ENCODE data around the gene ANKS1B.

The ANKS1B gene

GRCh38 chr12:99960311-99960710 lies 24.4 kb downstream of the ANKS1B start:
- DNase-seq (ENCODE audit: low read depth in 1 of 2, low spot score in 1 of 2) = no peak

- DNase-seq (ENCODE audit: low read depth in 1 of 2, low spot score in 1 of 2) = no peak
These were observed 25.1 kb downstream of the ANKS1B start for GRCh38 chr12:99959549-99960170.

GRCh38 chr12:99957866-99958466 lies 26.8 kb downstream of the ANKS1B start:
- no peak for DNase-seq (ENCODE audit: low read depth in 1 of 2, low spot score in 1 of 2)

GRCh38 chr12:99954724-99955123 lies 30.0 kb downstream of the ANKS1B start:
- no peak for DNase-seq (ENCODE audit: low read depth in 1 of 2, low spot score in 1 of 2)

- DNase-seq (ENCODE audit: low read depth in 1 of 2, low spot score in 1 of 2) = no peak
These were observed 36.4 kb downstream of the ANKS1B start for GRCh38 chr12:99948370-99948769.

GRCh38 chr12:99946131-99946530 lies 38.6 kb downstream of the ANKS1B start:
- no peak for DNase-seq (ENCODE audit: low read depth in 1 of 2, low spot score in 1 of 2)

- DNase-seq (ENCODE audit: low read depth in 1 of 2, low spot score in 1 of 2) = no peak
These were observed 49.1 kb downstream of the ANKS1B start for GRCh38 chr12:99935608-99936007.

GRCh38 chr12:99926511-99927169 lies 58.1 kb downstream of the ANKS1B start:
- DNase-seq (ENCODE audit: low read depth in 1 of 2, low spot score in 1 of 2) = no peak

- no peak for DNase-seq (ENCODE audit: low read depth in 1 of 2, low spot score in 1 of 2)
These were observed 64.3 kb downstream of the ANKS1B start for GRCh38 chr12:99920353-99920960.

GRCh38 chr12:99917711-99918402 lies 66.9 kb downstream of the ANKS1B start:
- no peak for DNase-seq (ENCODE audit: low read depth in 1 of 2, low spot score in 1 of 2)

- no peak for DNase-seq (ENCODE audit: low read depth in 1 of 2, low spot score in 1 of 2)
These were observed 68.2 kb downstream of the ANKS1B start for GRCh38 chr12:99916555-99916954.

GRCh38 chr12:99915251-99916082 lies 69.3 kb downstream of the ANKS1B start:
- no peak for DNase-seq (ENCODE audit: low read depth in 1 of 2, low spot score in 1 of 2)

- DNase-seq (ENCODE audit: low read depth in 1 of 2, low spot score in 1 of 2) = no peak
These were observed 70.5 kb downstream of the ANKS1B start for GRCh38 chr12:99914206-99914605.

GRCh38 chr12:99911967-99912366 lies 72.8 kb downstream of the ANKS1B start:
- no peak for DNase-seq (ENCODE audit: low read depth in 1 of 2, low spot score in 1 of 2)

- DNase-seq (ENCODE audit: low read depth in 1 of 2, low spot score in 1 of 2) = no peak
These were observed 73.7 kb downstream of the ANKS1B start for GRCh38 chr12:99911081-99911480.

- DNase-seq (ENCODE audit: low read depth in 1 of 2, low spot score in 1 of 2) = no peak
These were observed 74.4 kb downstream of the ANKS1B start for GRCh38 chr12:99910342-99910741.

- DNase-seq (ENCODE audit: low read depth in 1 of 2, low spot score in 1 of 2) = no peak
These were observed 77.8 kb downstream of the ANKS1B start for GRCh38 chr12:99906786-99907579.

- DNase-seq (ENCODE audit: low read depth in 1 of 2, low spot score in 1 of 2) = no peak
These were observed 83.6 kb downstream of the ANKS1B start for GRCh38 chr12:99901181-99901580.

- DNase-seq (ENCODE audit: low read depth in 1 of 2, low spot score in 1 of 2) = no peak
These were observed 86.1 kb downstream of the ANKS1B start for GRCh38 chr12:99898645-99899044.

- no peak for DNase-seq (ENCODE audit: low read depth in 1 of 2, low spot score in 1 of 2)
These were observed 105.3 kb downstream of the ANKS1B start for GRCh38 chr12:99879439-99879838.

All from stimulated activated CD4-positive, alpha-beta T cell treated with anti-CD3 and anti-CD28 coated beads, Interleukin-15, amount 100 ng/mL, for 1 hour (primary cell).